ENCODE measurements around the gene EIF5A.
"Not testable (repeated sequence)": the region's sequence is repeated elsewhere in the genome, so short reads cannot be mapped to it uniquely, and the experiment has no call there.

Gene EIF5A

GRCh38 chr17:7329374-7329996 lies 22.1 kb downstream of the EIF5A start:
- DNase-seq (ENCODE audit: insufficient read length, low spot score) (peak; percentile 99), FAIRE-seq (peak; percentile 99)

GRCh38 chr17:7329997-7330637 lies 22.7 kb downstream of the EIF5A start:
- DNase-seq (ENCODE audit: insufficient read length, low spot score) (peak; percentile 92), FAIRE-seq (no peak)

DNA sequence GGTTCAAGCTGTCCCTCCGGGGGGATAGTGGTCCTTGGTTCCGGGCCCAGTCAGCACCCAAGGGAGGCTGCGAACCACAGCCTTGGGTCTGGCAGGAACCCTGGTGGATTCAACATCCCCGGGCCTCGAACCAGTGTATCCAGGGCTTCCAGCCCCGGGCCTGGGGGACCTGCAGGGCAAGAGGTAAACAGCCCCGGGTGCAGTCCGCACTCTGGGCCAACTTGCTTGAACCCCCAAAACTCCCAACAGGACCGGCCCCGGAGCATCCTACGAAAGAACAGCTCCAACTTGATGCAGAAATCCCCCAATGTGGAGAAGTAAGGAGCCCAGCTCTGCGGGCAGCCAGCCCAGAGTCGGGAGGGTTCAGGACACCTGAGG lies 23.2 kb downstream of the EIF5A start:
- DNase-seq (ENCODE audit: insufficient read length, low spot score) (no peak), FAIRE-seq (no peak)

DNA sequence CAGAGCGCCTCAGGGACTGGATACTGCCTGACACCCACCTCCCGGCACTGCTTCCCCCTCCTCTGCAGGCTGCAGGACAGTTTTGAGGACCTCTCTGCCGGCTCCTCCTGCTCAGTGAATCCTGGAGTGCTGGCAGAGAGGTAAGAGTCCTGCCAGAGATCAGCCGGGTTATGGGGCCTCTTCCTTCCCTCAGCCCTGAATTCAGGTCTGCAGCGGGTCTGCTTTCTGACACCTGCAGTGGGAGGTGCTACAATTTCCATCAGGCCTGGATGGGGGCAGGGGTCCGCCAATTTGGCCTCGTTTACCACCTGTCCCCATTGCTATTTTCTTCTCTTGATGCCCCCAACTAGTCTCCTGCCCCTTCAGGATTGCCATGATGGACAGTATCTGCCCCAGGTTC lies 24.7 kb downstream of the EIF5A start:
- DNase-seq (ENCODE audit: insufficient read length, low spot score) (no peak), FAIRE-seq (no peak)

- DNase-seq (ENCODE audit: insufficient read length, low spot score); FAIRE-seq: not testable (repeated sequence)
Observed at GRCh38 chr17:7332600-7333069, 25.2 kb downstream of the EIF5A start.

DNA sequence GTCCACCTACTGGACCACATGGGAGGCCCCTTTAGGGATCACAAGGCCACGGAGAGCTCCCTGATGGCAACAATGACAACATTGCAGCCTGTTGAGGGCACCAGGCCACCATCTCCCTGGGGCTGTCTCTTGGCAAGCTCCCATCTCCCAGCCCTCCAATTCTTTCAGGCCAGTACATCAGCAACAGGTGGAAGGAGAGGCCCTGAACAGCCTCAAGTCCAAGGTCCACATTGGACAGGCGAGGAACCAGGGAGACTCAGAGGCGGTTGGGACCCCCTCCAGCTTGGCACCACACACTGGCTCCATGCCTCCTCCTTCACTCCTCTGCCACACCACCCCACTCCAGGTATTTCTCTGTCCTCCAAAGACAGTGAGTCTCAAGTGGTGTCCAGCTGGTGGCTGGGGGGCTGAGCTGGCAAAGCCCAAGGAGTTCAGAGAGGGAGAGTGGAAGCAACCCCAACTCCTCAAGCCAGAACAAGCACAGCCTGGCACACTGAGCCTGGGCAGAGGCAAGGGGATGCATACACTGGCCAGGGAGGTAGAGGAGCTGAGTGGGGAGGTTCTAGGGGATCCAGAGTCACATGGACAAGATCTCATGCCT lies 27.6 kb downstream of the EIF5A start:
- no peak for FAIRE-seq
- DNase-seq (ENCODE audit: insufficient read length, low spot score): no peak

- DNase-seq (ENCODE audit: insufficient read length, low spot score); FAIRE-seq: not testable (repeated sequence)
Observed at GRCh38 chr17:7335765-7336164, 28.3 kb downstream of the EIF5A start.

GRCh38 chr17:7336240-7337175 lies 29.1 kb downstream of the EIF5A start, which contains the start of gene ACAP1:
ACAP1 (plus strand) TSS chr17:7336529; CDS start chr17:7336735, 206 bp downstream.
- DNase-seq (ENCODE audit: insufficient read length, low spot score) (no peak), FAIRE-seq (no peak)

DNA sequence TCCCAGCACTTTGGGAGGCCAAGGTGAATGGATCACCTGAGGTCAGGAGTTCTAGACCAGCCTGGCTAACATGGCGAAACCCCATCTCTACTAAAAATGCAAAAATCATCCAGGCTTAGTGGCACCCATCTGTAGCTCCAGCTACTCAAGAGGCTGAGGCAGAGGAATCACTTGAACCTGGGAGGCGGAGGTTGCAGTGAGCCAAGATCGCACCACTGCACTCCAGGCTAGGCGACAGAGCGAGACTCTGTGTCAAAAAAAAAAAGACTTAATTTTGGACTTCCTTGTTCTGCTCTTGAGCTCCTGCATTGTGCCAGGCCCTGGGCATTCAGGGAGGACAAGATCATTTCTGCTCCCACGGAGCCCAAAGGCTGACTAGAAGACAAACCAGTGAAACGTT lies 30.2 kb downstream of the EIF5A start:
- FAIRE-seq; DNase-seq (ENCODE audit: insufficient read length, low spot score): not testable (repeated sequence)

DNA sequence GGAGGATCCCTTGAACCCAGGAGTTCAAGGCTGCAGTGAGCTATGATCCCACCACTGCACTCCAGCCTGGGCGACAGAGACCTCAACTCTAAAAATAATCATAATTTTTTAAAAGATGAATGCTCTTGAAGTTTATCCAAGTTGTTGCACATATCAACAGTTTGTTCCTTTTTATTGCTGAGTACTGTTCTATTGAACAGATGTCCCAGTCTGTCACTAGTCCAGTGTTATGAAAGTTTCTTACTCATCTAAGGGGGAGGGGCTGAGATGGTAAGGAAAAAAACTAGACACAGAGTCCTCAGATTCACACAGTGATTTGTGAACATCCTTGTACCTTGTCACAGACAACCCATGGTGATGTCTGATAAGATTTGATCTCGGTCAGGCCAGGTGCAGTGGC lies 32.8 kb downstream of the EIF5A start:
- DNase-seq (ENCODE audit: insufficient read length, low spot score): no peak
- no peak for FAIRE-seq

- DNase-seq (ENCODE audit: insufficient read length, low spot score) (no peak), FAIRE-seq (no peak)
Observed at GRCh38 chr17:7341842-7342241, 34.4 kb downstream of the EIF5A start.

DNA sequence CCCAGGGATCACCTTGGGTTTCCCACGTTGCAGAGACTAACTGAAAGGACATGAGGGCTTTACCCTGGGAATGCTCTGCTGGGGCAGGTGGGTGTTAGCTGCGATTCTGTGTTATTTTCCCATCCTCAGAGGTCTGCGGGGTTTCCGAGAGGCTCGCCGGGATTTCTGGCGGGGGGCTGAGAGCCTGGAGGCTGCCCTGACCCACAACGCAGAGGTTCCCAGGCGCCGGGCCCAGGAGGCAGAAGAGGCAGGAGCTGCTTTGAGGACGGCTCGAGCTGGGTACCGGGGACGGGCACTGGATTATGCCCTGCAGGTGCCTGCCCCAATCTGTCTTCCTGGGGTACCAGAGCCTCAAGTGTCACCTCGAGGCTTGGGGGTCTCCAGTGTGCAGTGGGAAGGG lies 35.8 kb downstream of the EIF5A start:
- FAIRE-seq (no peak), DNase-seq (ENCODE audit: insufficient read length, low spot score) (no peak)

DNA sequence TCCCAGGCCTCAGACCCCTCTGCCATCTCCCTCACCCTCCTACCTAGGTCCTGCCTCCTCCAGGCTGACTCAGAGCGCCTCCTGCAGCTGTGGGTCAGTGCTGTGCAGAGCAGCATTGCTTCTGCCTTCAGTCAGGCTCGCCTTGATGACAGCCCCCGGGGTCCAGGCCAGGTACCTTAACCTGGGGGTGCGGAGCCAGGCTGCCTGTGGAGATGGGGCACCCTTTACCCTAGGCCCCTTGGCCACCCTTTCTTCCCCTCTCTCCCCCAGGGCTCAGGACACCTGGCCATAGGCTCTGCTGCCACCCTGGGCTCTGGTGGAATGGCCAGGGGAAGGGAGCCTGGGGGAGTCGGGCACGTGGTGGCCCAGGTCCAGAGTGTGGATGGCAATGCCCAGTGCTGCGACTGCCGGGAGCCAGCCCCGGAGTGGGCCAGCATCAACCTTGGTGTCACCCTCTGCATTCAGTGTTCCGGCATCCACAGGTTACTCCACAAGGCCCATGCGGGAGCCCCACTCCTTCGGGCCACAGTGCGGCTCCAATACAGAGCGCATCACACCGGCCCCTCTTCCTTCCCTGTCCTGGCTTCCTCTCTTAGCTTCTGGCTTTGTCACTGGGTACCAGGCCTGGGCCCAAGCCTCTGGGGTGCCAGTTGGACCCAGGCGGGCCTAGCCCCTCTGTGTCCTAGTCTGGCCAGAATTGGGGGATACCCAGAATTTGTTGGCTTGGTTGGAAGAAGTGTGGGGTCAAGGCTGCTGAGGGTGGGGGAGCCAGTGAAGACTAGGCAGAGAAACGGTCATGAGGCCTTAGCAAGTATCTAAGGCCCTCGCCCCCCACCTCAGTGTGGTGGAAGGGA lies 39.6 kb downstream of the EIF5A start:
- no peak for FAIRE-seq
- no peak for DNase-seq (ENCODE audit: insufficient read length, low spot score)

GRCh38 chr17:7347630-7348477 lies 40.4 kb downstream of the EIF5A start:
- no peak for FAIRE-seq

DNA sequence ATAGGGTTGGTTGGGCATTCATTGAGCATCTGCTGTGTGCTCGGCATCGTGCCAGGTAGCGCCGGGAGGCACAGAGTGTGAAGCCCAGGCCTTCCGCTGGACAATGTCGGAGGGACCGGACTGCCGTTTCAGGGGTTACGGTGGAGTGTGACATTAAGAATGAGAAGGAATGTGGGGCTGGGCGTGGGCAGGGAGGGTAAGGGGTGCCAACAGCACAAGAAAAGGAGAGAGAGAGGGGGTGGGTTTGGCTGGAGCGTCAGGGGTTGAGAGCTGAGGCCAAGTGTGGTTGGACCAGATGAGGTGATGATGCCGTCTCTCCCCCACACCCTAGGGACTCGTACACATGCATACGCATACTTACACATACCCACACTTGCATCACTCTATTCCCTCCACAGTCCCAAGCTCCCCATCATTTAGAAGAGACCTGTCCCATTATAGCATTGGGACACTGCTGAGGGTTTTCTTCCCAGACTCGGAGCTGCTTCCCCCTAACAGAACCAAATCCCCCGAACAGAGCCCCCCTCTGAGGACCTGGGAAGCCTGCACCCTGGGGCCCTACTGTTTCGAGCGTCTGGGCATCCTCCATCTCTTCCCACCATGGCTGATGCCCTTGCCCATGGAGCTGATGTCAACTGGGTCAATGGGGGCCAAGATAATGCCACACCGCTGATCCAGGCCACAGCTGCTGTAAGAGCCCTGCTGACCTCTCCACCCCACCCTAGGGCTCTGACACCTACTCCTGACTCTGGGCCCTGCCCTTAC lies 41.2 kb downstream of the EIF5A start:
- DNase-seq (ENCODE audit: insufficient read length, low spot score) (no peak), FAIRE-seq (no peak)

More at GRCh38 chr17:7347630-7348477, 40.4 kb downstream of the EIF5A start:
- no peak for DNase-seq (ENCODE audit: insufficient read length, low spot score)

DNA sequence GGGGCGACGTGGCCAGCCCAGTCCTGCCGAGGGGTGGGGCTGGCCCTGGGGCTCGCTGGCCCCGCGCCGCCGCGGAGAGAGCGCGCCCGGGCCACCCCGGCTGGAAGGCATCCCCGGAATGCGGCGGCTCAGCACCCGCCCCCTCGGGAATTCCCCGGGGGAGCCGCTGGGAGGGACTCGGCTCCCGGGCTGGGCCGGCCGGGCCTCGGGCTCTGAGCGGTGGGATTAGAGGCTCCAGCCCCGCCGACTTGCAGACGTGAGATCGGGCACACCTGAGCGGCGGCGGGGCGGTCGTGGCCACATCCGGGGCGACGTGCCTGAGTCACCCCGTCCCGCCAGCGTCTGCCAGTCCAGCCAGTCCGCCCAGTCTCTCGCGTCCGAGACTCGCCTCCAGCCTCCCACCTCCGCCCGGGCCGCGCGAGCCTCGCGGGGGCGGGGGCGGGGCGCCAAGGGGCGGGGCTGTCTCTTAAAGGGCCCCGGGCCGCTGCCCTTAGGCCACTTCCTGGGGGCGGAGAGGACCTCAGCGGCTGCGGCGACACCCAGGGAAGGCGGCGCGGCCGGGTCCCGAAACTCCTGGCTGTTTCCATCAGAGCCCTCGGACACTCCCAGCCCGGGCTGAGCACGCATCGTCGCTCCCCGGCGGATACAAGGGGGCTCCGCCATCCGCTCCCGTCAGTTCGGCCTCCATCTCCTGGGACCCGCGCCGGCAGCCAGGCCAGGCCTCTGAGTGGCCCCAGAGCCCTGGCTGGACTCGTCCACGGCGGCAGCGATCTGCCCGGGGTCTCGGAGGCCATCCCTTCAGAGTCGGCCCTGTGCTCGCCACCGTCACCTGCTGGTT lies 44.5 kb downstream of the EIF5A start, which contains the start of gene KCTD11:
Gene KCTD11 (plus strand): TSS at position 498 of the 838 bp plus-strand sequence.
- FAIRE-seq: peak; percentile 92

GRCh38 chr17:7352503-7352889 lies 45.1 kb downstream of the EIF5A start:
- DNase-seq (ENCODE audit: insufficient read length, low spot score): no peak
- no peak for FAIRE-seq

More for the DNA sequence above, 44.5 kb downstream of the EIF5A start, which contains the start of gene KCTD11:
- peak; percentile 92 for DNase-seq (ENCODE audit: insufficient read length, low spot score)

Data from HTR-8/SVneo (cell line).